Fibroblast of lung (primary cell): Measurements from ENCODE around the gene OPRM1.

Experiments
- EZH2 ChIP-seq: IDR thresholded peaks from 2 replicates; pipeline ENCODE4 v1.5.1; 2012; ENCODE audit warnings: low read length, control low read depth, mild to moderate bottlenecking; ENCODE audit errors: missing control alignments
- TF ChIP-seq, protein P1 (sequence below), 2 donors: IDR thresholded peaks in 1 of 2; conservative IDR thresholded peaks in 1 of 2; 1 replicate in 1 of 2; 2 replicates in 1 of 2; pipeline ENCODE4 v1.5.1; 2011 to 2012; ENCODE audit warnings: low read length in 2 of 2, control low read depth in 1 of 2, inconsistent platforms in 1 of 2, low read depth in 1 of 2, mild to moderate bottlenecking in 1 of 2

GRCh38 chr6:154117485-154117884, 78.4 kb downstream of the OPRM1 start:
- TF ChIP-seq, protein P1, sequence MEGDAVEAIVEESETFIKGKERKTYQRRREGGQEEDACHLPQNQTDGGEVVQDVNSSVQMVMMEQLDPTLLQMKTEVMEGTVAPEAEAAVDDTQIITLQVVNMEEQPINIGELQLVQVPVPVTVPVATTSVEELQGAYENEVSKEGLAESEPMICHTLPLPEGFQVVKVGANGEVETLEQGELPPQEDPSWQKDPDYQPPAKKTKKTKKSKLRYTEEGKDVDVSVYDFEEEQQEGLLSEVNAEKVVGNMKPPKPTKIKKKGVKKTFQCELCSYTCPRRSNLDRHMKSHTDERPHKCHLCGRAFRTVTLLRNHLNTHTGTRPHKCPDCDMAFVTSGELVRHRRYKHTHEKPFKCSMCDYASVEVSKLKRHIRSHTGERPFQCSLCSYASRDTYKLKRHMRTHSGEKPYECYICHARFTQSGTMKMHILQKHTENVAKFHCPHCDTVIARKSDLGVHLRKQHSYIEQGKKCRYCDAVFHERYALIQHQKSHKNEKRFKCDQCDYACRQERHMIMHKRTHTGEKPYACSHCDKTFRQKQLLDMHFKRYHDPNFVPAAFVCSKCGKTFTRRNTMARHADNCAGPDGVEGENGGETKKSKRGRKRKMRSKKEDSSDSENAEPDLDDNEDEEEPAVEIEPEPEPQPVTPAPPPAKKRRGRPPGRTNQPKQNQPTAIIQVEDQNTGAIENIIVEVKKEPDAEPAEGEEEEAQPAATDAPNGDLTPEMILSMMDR (conservative IDR thresholded peaks at IDR 0.05 in 1 of 2, IDR thresholded peaks at IDR 0.05 in 1 of 2; ENCODE audit: low read depth in 1 of 2, low read length in 2 of 2): no peak
- no peak for TF ChIP-seq EZH2
